HEK293 (cell line): ENCODE data around the gene KRCC1.
A peak's percentile ranks its signal among the peaks of the same experiment; 100 is the strongest.

Experiments used
- CTCF ChIA-PET: fragments of 350-600 bp; formaldehyde crosslinking; extraction: SDS; loops from one replicate; lab custom pipeline; 2021; ENCODE audit warnings: antibody characterized with exemption; lab: Yijun Ruan, JAX
- POLR2A ChIA-PET: fragments of 300-600 bp; formaldehyde crosslinking; extraction: SDS; loops from one replicate; lab custom pipeline; 2020; ENCODE audit warnings: antibody characterized with exemption, inconsistent platforms; lab: Yijun Ruan, JAX
- H3K27ac ChIP-seq: fragments of 200-500 bp; sonication (Bioruptor generic); 2 replicates; pipeline ENCODE4 v1.5.1; 2014; ENCODE audit warnings: low read depth, low read length, control low read depth, inconsistent platforms; ENCODE audit errors: extremely low read depth
- H3K36me3 ChIP-seq, 2 experiments: fragments of 200-500 bp in 1 of 2; sonication (Bioruptor generic) in 1 of 2; 1 replicate in 1 of 2; 2 replicates in 1 of 2; pipeline ENCODE4 v1.5.1; 2014 to 2017; ENCODE audit warnings: inconsistent platforms in 2 of 2, low read length in 2 of 2; ENCODE audit not compliant: control insufficient read depth in 2 of 2, insufficient read depth in 1 of 2
- H3K4me1 ChIP-seq: fragments of 200-500 bp; sonication (Bioruptor generic); 2 replicates; pipeline ENCODE4 v1.5.1; 2014; ENCODE audit warnings: mild to moderate bottlenecking, low read length, inconsistent platforms; ENCODE audit not compliant: control insufficient read depth, insufficient read depth
- H3K4me3 ChIP-seq: 2 replicates; pipeline ENCODE4 v1.5.1; 2011; ENCODE audit warnings: low read depth, mild to moderate bottlenecking, control low read depth, low read length, moderate library complexity
- H3K9me3 ChIP-seq: fragments of 200-500 bp; sonication (Bioruptor generic); 2 replicates; pipeline ENCODE4 v1.5.1; 2014; ENCODE audit warnings: low read depth, low read length, inconsistent platforms; ENCODE audit not compliant: control insufficient read depth, insufficient read depth
- BCL11A ChIP-seq: fragments of 450-650 bp; formaldehyde crosslinking; IDR thresholded peaks from 2 replicates; pipeline ENCODE4 v1.5.1; 2016; ENCODE audit warnings: low read depth, missing biosample characterization, missing genetic modification characterization
- HOXA7 ChIP-seq: sonication (generic); formaldehyde crosslinking; IDR thresholded peaks from 2 replicates; pipeline ENCODE4 v1.8.1; 2022; ENCODE audit warnings: missing genetic modification reagents, borderline replicate concordance
- PRDM1 ChIP-seq: fragments of 450-650 bp; formaldehyde crosslinking; IDR thresholded peaks from 2 replicates; pipeline ENCODE4; 2016; ENCODE audit warnings: missing biosample characterization, missing genetic modification characterization
- PRDM10 ChIP-seq: fragments of 450-650 bp; formaldehyde crosslinking; IDR thresholded peaks from 2 replicates; pipeline ENCODE4 v1.5.1; 2016; ENCODE audit warnings: missing biosample characterization, missing genetic modification characterization
- SCRT2 ChIP-seq: fragments of 450-650 bp; formaldehyde crosslinking; IDR thresholded peaks from 2 replicates; pipeline ENCODE4 v1.5.1; 2016; ENCODE audit warnings: missing biosample characterization, missing genetic modification characterization
- ZBTB11 ChIP-seq: fragments of 450-650 bp; formaldehyde crosslinking; conservative IDR thresholded peaks from 2 replicates; pipeline ENCODE4 v1.5.1; 2016; ENCODE audit warnings: low read depth, missing biosample characterization, missing genetic modification characterization
- ZBTB17 ChIP-seq: fragments of 450-650 bp; formaldehyde crosslinking; IDR thresholded peaks from 2 replicates; pipeline ENCODE4 v1.5.1; 2016; ENCODE audit warnings: missing biosample characterization, missing genetic modification characterization
- ZBTB20 ChIP-seq: fragments of 450-650 bp; formaldehyde crosslinking; IDR thresholded peaks from 2 replicates; pipeline ENCODE4 v1.5.1; 2016; ENCODE audit warnings: missing biosample characterization, missing genetic modification characterization
- ZBTB48 ChIP-seq: fragments of 450-650 bp; formaldehyde crosslinking; IDR thresholded peaks from 2 replicates; pipeline ENCODE4 v1.5.1; 2016; ENCODE audit warnings: missing biosample characterization, missing genetic modification characterization
- ZBTB49 ChIP-seq: fragments of 450-650 bp; formaldehyde crosslinking; IDR thresholded peaks from 2 replicates; pipeline ENCODE4 v1.5.1; 2016; ENCODE audit warnings: missing biosample characterization, missing genetic modification characterization, low read depth
- ZNF223 ChIP-seq: fragments of 450-650 bp; formaldehyde crosslinking; IDR thresholded peaks from 2 replicates; pipeline ENCODE4 v1.5.1; 2016; ENCODE audit warnings: missing biosample characterization, missing genetic modification characterization
- ZNF26 ChIP-seq: fragments of 450-650 bp; formaldehyde crosslinking; IDR thresholded peaks from 2 replicates; pipeline ENCODE4 v1.5.1; 2016; ENCODE audit warnings: missing biosample characterization, missing genetic modification characterization
- ZNF274 ChIP-seq, 2 experiments: fragments of 200-500 bp in 1 of 2; fragments of 450-650 bp in 1 of 2; sonication (Bioruptor generic) in 1 of 2; formaldehyde crosslinking in 1 of 2; IDR thresholded peaks; 2 replicates each; pipeline versions ENCODE4 v1.5.1 to v1.6.1; 2014 to 2016; ENCODE audit warnings: borderline replicate concordance in 1 of 2, inconsistent platforms in 1 of 2, low read length in 1 of 2, missing biosample characterization in 1 of 2, missing genetic modification characterization in 1 of 2
- ZNF37A ChIP-seq: fragments of 450-650 bp; IDR thresholded peaks from 2 replicates; pipeline ENCODE4 v1.5.1; 2018; ENCODE audit warnings: missing biosample characterization, missing genetic modification characterization
- ZNF394 ChIP-seq: fragments of 450-650 bp; formaldehyde crosslinking; IDR thresholded peaks from 2 replicates; pipeline ENCODE4 v1.5.1; 2016; ENCODE audit warnings: missing biosample characterization, missing genetic modification characterization, mild to moderate bottlenecking, moderate library complexity, borderline replicate concordance
- ZNF473 ChIP-seq: fragments of 450-650 bp; formaldehyde crosslinking; IDR thresholded peaks from 2 replicates; pipeline ENCODE4 v1.5.1; 2017; ENCODE audit warnings: missing biosample characterization, missing genetic modification characterization
- ZNF580 ChIP-seq: fragments of 450-650 bp; formaldehyde crosslinking; IDR thresholded peaks from 2 replicates; pipeline ENCODE4 v1.5.1; 2016; ENCODE audit warnings: missing biosample characterization, missing genetic modification characterization
- ZNF585B ChIP-seq: fragments of 450-650 bp; formaldehyde crosslinking; IDR thresholded peaks from 2 replicates; pipeline ENCODE4 v1.5.1; 2016; ENCODE audit warnings: missing biosample characterization, missing genetic modification characterization
- ZNF704 ChIP-seq: fragments of 450-650 bp; formaldehyde crosslinking; IDR thresholded peaks from 2 replicates; pipeline ENCODE4 v1.5.1; 2016; ENCODE audit warnings: missing biosample characterization, missing genetic modification characterization
- ZNF776 ChIP-seq: fragments of 450-650 bp; formaldehyde crosslinking; IDR thresholded peaks from 2 replicates; pipeline ENCODE4 v1.5.0; 2017; ENCODE audit warnings: missing biosample characterization, missing genetic modification characterization, borderline replicate concordance
- ZSCAN16 ChIP-seq: fragments of 450-650 bp; formaldehyde crosslinking; IDR thresholded peaks from 2 replicates; pipeline ENCODE4 v1.5.1; 2016; ENCODE audit warnings: missing biosample characterization, missing genetic modification characterization

KRCC1 gene

GRCh38 chr2:88057437-88057844 lies 1.9 kb upstream of the KRCC1 start:
- POLR2A ChIA-PET = no interaction called here
- TF ChIP-seq BCL11A (tag by site-specific recombination) = no peak
- TF ChIP-seq ZBTB49 (tag by site-specific recombination) = no peak
- TF ChIP-seq ZNF473 (tag by site-specific recombination) = no peak
- no peak for TF ChIP-seq ZNF37A
- no peak for TF ChIP-seq ZNF223 (tag by site-specific recombination)
- TF ChIP-seq SCRT2 (tag by site-specific recombination) = no peak
- TF ChIP-seq ZBTB20 (tag by site-specific recombination) = no peak
- no peak for TF ChIP-seq ZNF704 (tag by site-specific recombination)
- no peak for TF ChIP-seq ZNF776 (tag by site-specific recombination)
- TF ChIP-seq ZSCAN16 = no peak
- TF ChIP-seq ZNF585B (tag by site-specific recombination) = no peak
- TF ChIP-seq ZNF274 (IDR thresholded peaks at IDR 0.05; ENCODE audit: low read length) = no peak
- TF ChIP-seq ZNF274 (tag by site-specific recombination; IDR thresholded peaks at IDR 0.05; ENCODE audit: borderline replicate concordance) = no peak
- no peak for TF ChIP-seq ZNF26
- no peak for TF ChIP-seq ZNF580 (tag by site-specific recombination)

GRCh38 chr2:88054782-88055370 lies 707 bp downstream of the KRCC1 start:
- H3K4me1 ChIP-seq = peaks cover 5% of the 10 kb centered on the region; the same call in 1 of the 2 replicates
- POLR2A ChIA-PET = interaction anchor here (0.9 kb wide), 1 partner anchor 427 kb away, joined by 3 read pairs; no protein-coding TSS in a partner anchor
- CTCF ChIA-PET = interaction anchor here (0.5 to 1.2 kb wide), 4 partner anchors 24 to 1618 kb away, joined by 3 to 6 read pairs (median 5); no protein-coding TSS in a partner anchor
- TF ChIP-seq HOXA7 = no peak
- TF ChIP-seq PRDM10 (tag by site-specific recombination) = peak; percentile 52
- peak; percentile 45 for TF ChIP-seq PRDM1 (tag by site-specific recombination)
- TF ChIP-seq ZBTB11 (tag by site-specific recombination) = peak; percentile 62; the same call in 1 of the 2 replicates
- TF ChIP-seq ZBTB20 (tag by site-specific recombination) = 0 out of 2 replicates have a peak, but pooled peaks have one; percentile 13
- TF ChIP-seq ZBTB17 (tag by site-specific recombination) = 0 out of 2 replicates have a peak, but pooled peaks have one; percentile 21
- TF ChIP-seq ZBTB48 = 0 out of 2 replicates have a peak, but pooled peaks have one; percentile 25
- TF ChIP-seq ZNF394 (tag by site-specific recombination) = peak; percentile 27; the same call in 1 of the 2 replicates

More at GRCh38 chr2:88057437-88057844, 1.9 kb upstream of the KRCC1 start:
- Histone ChIP-seq H3K36me3 (no peaks in the 10 kb centered on the region), H3K4me1 (peaks cover 5% of the 10 kb centered on the region; the same call in 1 of the 2 replicates), H3K9me3 (no peaks in the 10 kb centered on the region), H3K27ac (no peak overlapping the region), H3K4me3 (no peak overlapping the region)
- CTCF ChIA-PET = no interaction called here

More at GRCh38 chr2:88054782-88055370, 707 bp downstream of the KRCC1 start:
- Histone ChIP-seq H3K36me3 (no peaks in the 10 kb centered on the region; a peak in 1 of 3 replicates), H3K9me3 (no peaks in the 10 kb centered on the region), H3K27ac (peak overlapping the region; percentile 92), H3K4me3 (peak overlapping the region; percentile 85)
